Mammary epithelial cell (primary cell): ENCODE results near the gene F11R.

Experiments
- EZH2 ChIP-seq: IDR thresholded peaks from 2 replicates; pipeline ENCODE4 v1.6.1; 2012; ENCODE audit warnings: low read length, inconsistent platforms, borderline replicate concordance
- TF ChIP-seq, protein P1 (sequence below), 2 donors: IDR thresholded peaks in 1 of 2; conservative IDR thresholded peaks in 1 of 2; 2 replicates each; pipeline ENCODE4 v1.5.1; 2011 to 2012; ENCODE audit warnings: inconsistent platforms in 2 of 2, low read length in 2 of 2, mild to moderate bottlenecking in 2 of 2, control low read depth in 1 of 2, low read depth in 1 of 2; ENCODE audit not compliant: insufficient read depth in 1 of 2; ENCODE audit errors: extremely low read depth in 1 of 2

GRCh38 chr1:161052899-161053298, 31.9 kb upstream of the F11R start:
- TF ChIP-seq, protein P1, sequence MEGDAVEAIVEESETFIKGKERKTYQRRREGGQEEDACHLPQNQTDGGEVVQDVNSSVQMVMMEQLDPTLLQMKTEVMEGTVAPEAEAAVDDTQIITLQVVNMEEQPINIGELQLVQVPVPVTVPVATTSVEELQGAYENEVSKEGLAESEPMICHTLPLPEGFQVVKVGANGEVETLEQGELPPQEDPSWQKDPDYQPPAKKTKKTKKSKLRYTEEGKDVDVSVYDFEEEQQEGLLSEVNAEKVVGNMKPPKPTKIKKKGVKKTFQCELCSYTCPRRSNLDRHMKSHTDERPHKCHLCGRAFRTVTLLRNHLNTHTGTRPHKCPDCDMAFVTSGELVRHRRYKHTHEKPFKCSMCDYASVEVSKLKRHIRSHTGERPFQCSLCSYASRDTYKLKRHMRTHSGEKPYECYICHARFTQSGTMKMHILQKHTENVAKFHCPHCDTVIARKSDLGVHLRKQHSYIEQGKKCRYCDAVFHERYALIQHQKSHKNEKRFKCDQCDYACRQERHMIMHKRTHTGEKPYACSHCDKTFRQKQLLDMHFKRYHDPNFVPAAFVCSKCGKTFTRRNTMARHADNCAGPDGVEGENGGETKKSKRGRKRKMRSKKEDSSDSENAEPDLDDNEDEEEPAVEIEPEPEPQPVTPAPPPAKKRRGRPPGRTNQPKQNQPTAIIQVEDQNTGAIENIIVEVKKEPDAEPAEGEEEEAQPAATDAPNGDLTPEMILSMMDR (conservative IDR thresholded peaks at IDR 0.05 in 1 of 2, IDR thresholded peaks at IDR 0.05 in 1 of 2; ENCODE audit: extremely low read depth in 1 of 2, insufficient read depth in 1 of 2, low read depth in 1 of 2, low read length in 2 of 2): no peak
- TF ChIP-seq EZH2: no peak
